KOPT-K1 (cell line): ENCODE results near the gene NXPE2.

Source experiments
- H3K27ac ChIP-seq: fragments of 200-600 bp; sonication (generic); 2 replicates; pipeline ENCODE4 v1.5.1; 2016; ENCODE audit warnings: antibody characterized with exemption, mild to moderate bottlenecking, low read depth, low read length; ENCODE audit not compliant: poor library complexity, severe bottlenecking
- H3K36me3 ChIP-seq: fragments of 200-600 bp; sonication (generic); 2 replicates; pipeline ENCODE4 v1.5.1; 2017; ENCODE audit warnings: antibody characterized with exemption, mild to moderate bottlenecking, low read length, moderate library complexity; ENCODE audit not compliant: insufficient read depth
- H3K9me3 ChIP-seq: fragments of 200-600 bp; sonication (generic); 2 replicates; pipeline ENCODE4 v1.5.1; 2017; ENCODE audit warnings: antibody characterized with exemption, low read length, mild to moderate bottlenecking; ENCODE audit not compliant: insufficient read depth, poor library complexity, severe bottlenecking

Gene NXPE2

DNA sequence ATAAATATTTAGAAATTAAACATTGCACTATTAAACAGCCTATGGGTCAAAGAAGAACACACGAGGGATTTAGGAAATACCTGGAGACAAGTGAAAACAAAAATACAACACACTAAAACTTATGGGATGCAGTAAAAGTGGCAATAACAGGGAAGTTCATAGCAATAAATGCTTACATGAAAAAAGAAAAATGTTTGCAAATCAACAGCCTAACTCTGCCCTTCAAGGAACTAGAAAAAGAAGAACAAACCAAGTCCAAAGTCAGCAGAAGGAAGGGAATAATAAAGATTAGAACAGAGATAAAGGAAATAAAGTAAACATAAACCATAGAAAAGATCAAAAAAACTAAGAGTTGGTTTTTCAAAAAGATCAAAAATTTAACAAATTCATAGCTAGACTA is 31.6 kb downstream of the NXPE2 start:
- Histone ChIP-seq H3K9me3 (no peaks in the 10 kb centered on the region), H3K27ac (no peak overlapping the region), H3K36me3 (no peaks in the 10 kb centered on the region)

DNA sequence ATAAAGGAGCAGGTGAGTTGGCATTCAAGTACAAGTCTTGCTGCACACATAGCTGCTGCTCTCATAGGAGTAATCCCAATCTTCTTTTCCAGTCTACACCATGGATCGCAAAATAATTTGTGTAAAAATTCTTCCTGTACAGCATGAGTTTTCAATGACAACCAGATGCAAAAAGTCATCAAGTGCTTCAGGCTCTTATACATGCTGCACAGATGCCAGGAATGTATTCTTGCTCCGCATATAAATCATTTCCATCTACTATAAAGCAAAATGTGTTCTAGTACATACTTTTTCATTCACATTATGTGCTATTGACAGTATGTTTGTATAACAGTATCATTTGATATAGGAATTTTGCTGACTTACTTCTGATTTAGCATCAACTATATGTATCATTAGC is 35.4 kb downstream of the NXPE2 start:
- Histone ChIP-seq H3K36me3 (no peaks in the 10 kb centered on the region), H3K27ac (no peak overlapping the region), H3K9me3 (no peaks in the 10 kb centered on the region)

DNA sequence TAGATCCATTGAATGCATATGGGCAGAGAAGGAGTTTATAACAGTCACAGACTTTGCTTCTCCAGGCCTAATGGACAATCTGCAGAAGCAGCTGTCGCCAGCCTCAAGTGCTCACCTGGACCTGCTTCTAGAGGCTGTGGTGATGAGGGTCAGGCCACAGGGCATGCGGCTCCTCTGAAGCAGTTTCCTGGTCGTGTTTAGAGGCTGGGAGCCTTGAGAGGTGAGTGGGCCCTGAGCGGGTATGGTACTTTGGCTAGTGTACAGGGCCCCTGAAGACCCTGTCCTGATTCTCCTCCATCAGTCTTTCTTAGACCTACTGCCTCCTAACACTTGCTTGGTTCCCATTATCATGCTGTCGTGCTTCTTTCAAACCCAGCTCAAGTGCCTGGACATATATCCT is 41.2 kb downstream of the NXPE2 start:
- Histone ChIP-seq H3K36me3 (no peaks in the 10 kb centered on the region), H3K9me3 (no peaks in the 10 kb centered on the region), H3K27ac (no peak overlapping the region)

DNA sequence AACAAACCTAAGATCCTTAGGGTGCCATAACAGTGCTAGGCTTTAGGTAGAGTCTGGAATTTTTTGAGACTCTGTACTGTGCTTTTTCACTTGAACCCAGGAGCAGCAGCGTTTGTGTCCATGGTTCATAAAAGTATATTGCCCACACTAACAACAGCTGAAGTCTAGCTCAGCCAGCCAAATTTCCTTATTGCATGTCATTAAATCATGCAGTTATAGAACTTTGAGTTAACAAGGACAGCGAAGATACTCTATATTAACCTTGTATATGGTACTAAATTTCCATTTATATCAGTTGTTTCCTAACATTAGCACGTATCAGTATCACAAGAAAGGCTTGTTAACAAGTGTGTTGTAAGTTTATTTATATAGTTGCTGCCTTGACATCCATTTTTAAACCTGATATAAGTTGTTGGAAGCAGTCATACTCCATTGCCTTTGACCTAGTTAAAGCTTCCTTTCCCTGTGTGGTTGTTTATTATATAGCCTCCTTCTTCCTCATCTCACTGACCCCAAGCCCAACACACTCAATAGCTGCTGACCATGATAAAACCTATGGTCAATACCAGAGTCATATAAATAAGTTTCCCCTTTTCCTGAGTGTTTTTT is 46.7 kb downstream of the NXPE2 start:
- H3K9me3 ChIP-seq: no peaks in the 10 kb centered on the region
- no peaks in the 10 kb centered on the region for H3K36me3 ChIP-seq
- H3K27ac ChIP-seq: no peak overlapping the region

DNA sequence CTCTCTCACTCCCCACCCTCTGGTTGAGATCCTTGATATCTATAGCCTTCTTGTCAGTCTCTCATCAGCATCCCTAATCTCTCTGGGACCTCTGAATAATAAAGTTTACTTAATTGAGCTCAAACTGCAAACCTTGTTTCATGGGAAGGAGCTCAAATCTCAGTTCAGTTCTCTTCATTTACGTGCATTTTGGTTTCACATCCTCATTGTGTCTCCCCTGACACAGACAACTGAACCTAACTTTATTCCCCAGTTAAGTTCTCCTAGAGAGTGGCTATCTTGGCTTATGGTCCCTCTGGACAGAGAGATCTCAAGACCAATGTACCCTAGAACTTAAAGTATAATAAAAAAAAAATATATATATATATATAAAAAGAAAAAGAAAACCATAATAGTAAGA is 47.3 kb downstream of the NXPE2 start:
- Histone ChIP-seq H3K9me3 (no peaks in the 10 kb centered on the region), H3K36me3 (no peaks in the 10 kb centered on the region), H3K27ac (no peak overlapping the region)

DNA sequence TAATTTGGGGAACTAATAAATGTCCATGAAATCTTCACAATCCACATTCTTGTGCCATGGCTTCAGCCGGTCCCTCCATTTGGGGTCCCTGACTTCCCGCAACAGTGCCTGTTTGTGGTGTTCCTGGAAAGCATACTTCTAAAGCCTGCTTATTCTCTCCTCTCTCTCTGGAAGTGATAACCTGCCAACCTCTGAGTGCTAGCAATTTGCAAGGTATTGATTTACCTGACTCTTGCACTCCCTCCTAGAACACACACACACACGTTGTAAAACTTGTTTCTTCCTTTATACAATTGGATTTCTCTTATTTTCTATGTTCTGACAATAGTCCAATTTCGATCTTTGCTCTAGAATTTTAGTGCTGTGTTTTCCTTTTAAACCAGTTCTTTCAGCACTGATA is 58.5 kb downstream of the NXPE2 start:
- no peak overlapping the region for H3K27ac ChIP-seq
- H3K36me3 ChIP-seq: no peaks in the 10 kb centered on the region
- no peaks in the 10 kb centered on the region for H3K9me3 ChIP-seq

DNA sequence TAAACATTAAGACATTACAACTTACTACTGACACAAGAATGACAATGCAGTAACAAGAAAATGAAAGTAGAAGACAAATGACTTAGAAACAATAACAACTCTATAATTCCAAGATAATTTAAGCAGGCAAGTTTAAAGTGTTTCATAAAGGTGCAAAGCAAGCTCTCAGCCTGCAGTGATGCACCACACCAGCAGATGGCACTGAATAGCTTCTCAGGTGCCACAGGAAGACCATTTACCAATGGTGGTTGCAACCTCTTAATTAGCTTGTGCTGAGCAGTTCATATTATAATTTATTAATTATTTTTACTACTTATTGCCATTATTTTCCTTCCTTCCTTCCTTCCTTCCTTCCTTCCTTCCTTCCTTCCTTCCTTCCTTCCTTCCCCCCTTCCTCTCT is 60.6 kb downstream of the NXPE2 start:
- H3K9me3 ChIP-seq: no peaks in the 10 kb centered on the region
- H3K27ac ChIP-seq: no peak overlapping the region
- H3K36me3 ChIP-seq: no peaks in the 10 kb centered on the region

DNA sequence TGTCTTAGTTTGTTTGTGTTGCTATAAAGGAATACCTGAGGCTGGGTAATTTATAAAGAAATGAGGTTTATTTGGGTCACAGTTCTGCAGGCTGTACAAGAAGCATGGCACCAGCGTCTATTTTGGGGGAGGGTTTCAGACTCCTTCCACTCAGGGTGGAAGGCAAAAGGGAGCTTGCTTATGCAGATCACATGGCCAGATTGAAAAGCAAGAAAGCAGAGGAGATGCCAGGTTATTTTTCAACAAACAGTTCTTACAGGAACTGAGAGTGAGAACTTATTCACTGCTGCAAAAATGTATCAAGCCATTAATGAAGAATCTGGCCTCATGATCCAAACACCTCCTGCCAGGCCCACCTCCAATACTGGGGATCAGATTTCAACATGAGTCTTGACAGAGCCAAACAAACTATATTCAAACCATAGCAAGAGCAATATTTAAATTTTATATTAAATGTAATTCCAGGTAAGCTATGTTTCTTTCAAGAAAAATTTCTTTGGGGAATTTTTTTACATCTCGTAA is 66.9 kb downstream of the NXPE2 start:
- no peak overlapping the region for H3K27ac ChIP-seq
- H3K9me3 ChIP-seq: no peaks in the 10 kb centered on the region

DNA sequence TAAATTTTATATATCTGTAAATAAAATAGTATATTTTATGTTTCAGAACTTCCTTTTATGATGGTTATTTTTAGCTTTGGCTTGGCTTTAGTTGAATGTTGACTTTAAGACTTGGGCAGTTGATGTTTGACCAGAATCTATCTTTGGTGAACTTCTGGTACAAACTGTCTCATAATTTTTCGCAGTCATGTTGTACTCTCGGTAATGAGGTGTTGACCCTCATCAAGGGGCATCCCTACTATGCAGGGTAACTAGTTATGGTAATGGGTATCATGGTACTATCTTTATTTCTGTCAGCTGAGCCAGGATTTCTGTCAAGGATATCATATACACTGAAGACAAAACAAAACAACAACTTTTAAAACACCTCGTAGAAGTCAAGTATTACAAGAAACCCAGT is 67.7 kb downstream of the NXPE2 start:
- Histone ChIP-seq H3K9me3 (no peaks in the 10 kb centered on the region), H3K27ac (no peak overlapping the region), H3K36me3 (no peaks in the 10 kb centered on the region)

More for the DNA sequence above, 66.9 kb downstream of the NXPE2 start:
- no peaks in the 10 kb centered on the region for H3K36me3 ChIP-seq
